Uterus (tissue), 4 donors: Measurements from ENCODE around the gene AGPAT3. TPM values are rescaled to one million over a fixed set of nuclear protein-coding genes. Genes with fewer than 3 reads are reported as not detected.

Source experiments
- DNase-seq, 2 donors: peaks; one replicate each; pipeline ENCODE4 v3.0.0-alpha.2; 2019 to 2020
- H3K27ac ChIP-seq, 2 donors: fragments of 200-600 bp; sonication (generic); 1 replicate in 1 of 2; 2 replicates in 1 of 2; pipeline ENCODE4 v1.5.1; 2016 to 2018
- H3K27me3 ChIP-seq, 2 donors: fragments of 200-600 bp; sonication (generic); one replicate each; pipeline ENCODE4 v1.5.1; 2018 to 2019; ENCODE audit warnings: control low read depth in 1 of 2
- H3K36me3 ChIP-seq, 2 donors: fragments of 200-600 bp; sonication (generic); one replicate each; pipeline ENCODE4 v1.5.1; 2019; ENCODE audit warnings: control low read depth in 1 of 2
- H3K4me1 ChIP-seq, 2 donors: fragments of 200-600 bp; sonication (generic); one replicate each; pipeline ENCODE4 v1.5.1; 2018 to 2019; ENCODE audit warnings: control low read depth in 1 of 2
- H3K4me3 ChIP-seq, 2 donors: fragments of 200-600 bp; sonication (generic); 1 replicate in 1 of 2; 2 replicates in 1 of 2; pipeline ENCODE4 v1.5.1; 2018 to 2019; ENCODE audit warnings: mild to moderate bottlenecking in 1 of 2
- H3K9me3 ChIP-seq, 2 donors: fragments of 200-600 bp; sonication (generic); one replicate each; pipeline ENCODE4 v1.5.1; 2019; ENCODE audit warnings: control low read depth in 1 of 2
- POLR2A ChIP-seq, 2 donors: fragments of 450-650 bp; IDR thresholded peaks; one replicate each; pipeline ENCODE4 v1.6.1; 2016; ENCODE audit warnings: antibody characterized with exemption in 2 of 2, mild to moderate bottlenecking in 1 of 2, moderate library complexity in 1 of 2
- intact Hi-C: fragments of 100-400 bp; cut with DNase I; formaldehyde crosslinking; loops from one replicate; pipeline ENCODE4 v1.15.1; 2023; ENCODE audit warnings: low total_unique reads
- total RNA-seq, 4 donors: library from RNA; depleted of rRNA in 3 of 4; stranded (reverse); fragments of >200 nt in 3 of 4; gene quantifications; one replicate each; pipeline versions ENCODE4 v1.1.0 to v1.2.4, GENCODE V29; 2014 to 2023
- TF ChIP-seq, protein P1 (sequence below), 4 experiments: fragments of 200-600 bp in 2 of 4; fragments of 450-650 bp in 2 of 4; sonication (generic) in 2 of 4; IDR thresholded peaks; one replicate each; pipeline ENCODE4 v1.5.1; 2016 to 2019; ENCODE audit warnings: antibody characterized with exemption in 4 of 4, mild to moderate bottlenecking in 2 of 4, moderate library complexity in 1 of 4
- donor health status: DM: yes; HTN: yes; CAD: no.

Gene AGPAT3
- total RNA-seq, 4 donors from 2014 or later = 6.8 to 43.4 (median 28.4) TPM

GRCh38 chr21:43902441-43902840, 37.4 kb downstream of the AGPAT3 start:
- Histone ChIP-seq H3K4me3 (no peak overlapping the region), H3K4me1 (no peaks in the 10 kb centered on the region), H3K27ac (no peak overlapping the region), H3K36me3 (no peaks in the 10 kb centered on the region), H3K9me3 (no peaks in the 10 kb centered on the region), H3K27me3 (no peaks in the 10 kb centered on the region)
- intact Hi-C loops = no loop called here
- DNase-seq = peak in 1 of 2 donors; percentile 38
- TF ChIP-seq, protein P1, sequence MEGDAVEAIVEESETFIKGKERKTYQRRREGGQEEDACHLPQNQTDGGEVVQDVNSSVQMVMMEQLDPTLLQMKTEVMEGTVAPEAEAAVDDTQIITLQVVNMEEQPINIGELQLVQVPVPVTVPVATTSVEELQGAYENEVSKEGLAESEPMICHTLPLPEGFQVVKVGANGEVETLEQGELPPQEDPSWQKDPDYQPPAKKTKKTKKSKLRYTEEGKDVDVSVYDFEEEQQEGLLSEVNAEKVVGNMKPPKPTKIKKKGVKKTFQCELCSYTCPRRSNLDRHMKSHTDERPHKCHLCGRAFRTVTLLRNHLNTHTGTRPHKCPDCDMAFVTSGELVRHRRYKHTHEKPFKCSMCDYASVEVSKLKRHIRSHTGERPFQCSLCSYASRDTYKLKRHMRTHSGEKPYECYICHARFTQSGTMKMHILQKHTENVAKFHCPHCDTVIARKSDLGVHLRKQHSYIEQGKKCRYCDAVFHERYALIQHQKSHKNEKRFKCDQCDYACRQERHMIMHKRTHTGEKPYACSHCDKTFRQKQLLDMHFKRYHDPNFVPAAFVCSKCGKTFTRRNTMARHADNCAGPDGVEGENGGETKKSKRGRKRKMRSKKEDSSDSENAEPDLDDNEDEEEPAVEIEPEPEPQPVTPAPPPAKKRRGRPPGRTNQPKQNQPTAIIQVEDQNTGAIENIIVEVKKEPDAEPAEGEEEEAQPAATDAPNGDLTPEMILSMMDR (IDR thresholded peaks at IDR 0.05) = no peak
- no peak for TF ChIP-seq POLR2A (IDR thresholded peaks at IDR 0.05)

DNA sequence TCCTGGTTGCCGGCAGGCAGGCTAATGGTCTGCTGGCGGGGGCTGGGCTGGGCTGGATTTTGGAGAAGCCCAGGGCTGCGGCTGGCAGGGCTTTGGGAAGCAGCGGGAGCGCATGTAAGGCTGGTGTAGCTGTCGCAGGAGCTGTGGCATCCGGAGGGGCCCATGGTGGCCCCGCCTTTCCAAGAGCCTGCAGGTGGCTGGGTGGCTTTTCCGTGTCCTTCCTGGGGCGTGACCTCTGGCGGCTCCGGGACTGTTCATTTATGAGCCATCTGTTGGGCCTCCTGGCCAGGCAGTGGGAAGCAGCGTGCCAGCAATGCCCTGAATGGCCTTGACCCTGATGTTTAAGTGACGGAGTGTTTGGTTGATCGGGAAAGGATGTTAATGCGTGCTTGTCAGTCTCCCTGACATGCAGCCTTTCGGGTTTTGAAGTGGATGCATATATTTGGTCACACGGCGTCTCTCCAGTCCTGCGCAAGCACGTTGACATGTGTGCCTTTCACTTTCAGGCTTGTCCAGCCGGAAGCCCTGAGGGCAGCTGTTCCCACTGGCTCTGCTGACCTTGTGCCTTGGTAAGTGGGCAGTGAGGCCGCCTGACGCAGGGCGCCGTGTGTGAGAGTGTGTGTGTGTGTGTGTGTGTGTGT, 38.5 kb downstream of the AGPAT3 start:
- Histone ChIP-seq H3K4me3 (no peak overlapping the region), H3K9me3 (no peaks in the 10 kb centered on the region), H3K27ac (no peak overlapping the region), H3K4me1 (no peaks in the 10 kb centered on the region), H3K36me3 (no peaks in the 10 kb centered on the region), H3K27me3 (no peaks in the 10 kb centered on the region)
- TF ChIP-seq, protein P1 (IDR thresholded peaks at IDR 0.05) = no peak
- TF ChIP-seq POLR2A (IDR thresholded peaks at IDR 0.05) = no peak
- no peak for DNase-seq
- intact Hi-C loops = no loop called here

DNA sequence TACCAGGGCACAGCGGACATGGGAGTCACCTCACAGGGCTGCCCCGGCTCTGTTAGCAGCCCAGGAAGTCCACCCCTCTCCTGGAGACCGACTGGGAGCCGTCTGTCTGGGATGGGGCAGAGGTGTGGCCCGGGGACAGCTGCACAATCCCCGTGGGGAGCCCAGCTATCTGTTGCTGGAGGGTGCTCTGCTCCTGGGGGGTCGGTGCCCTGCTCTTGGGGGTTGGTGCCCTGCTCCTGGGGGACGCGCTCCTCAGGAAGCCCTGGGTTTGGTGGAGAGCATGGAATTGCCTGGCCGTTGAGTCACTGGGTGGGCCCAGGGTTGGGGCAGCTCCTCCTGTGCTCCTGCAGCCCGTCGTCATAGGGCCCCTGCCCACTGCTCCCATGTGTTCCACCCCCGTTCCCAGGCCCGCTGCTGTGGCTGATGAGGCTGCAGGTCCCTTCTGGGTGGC, 39.3 kb downstream of the AGPAT3 start:
- H3K4me3 ChIP-seq = no peak overlapping the region
- no peak for DNase-seq
- no peaks in the 10 kb centered on the region for H3K4me1 ChIP-seq
- H3K27me3 ChIP-seq = no peaks in the 10 kb centered on the region
- intact Hi-C loops = no loop called here
- no peaks in the 10 kb centered on the region for H3K9me3 ChIP-seq
- H3K36me3 ChIP-seq = no peaks in the 10 kb centered on the region
- H3K27ac ChIP-seq = no peak overlapping the region
- TF ChIP-seq, protein P1 (IDR thresholded peaks at IDR 0.05) = no peak
- TF ChIP-seq POLR2A (IDR thresholded peaks at IDR 0.05) = no peak

DNA sequence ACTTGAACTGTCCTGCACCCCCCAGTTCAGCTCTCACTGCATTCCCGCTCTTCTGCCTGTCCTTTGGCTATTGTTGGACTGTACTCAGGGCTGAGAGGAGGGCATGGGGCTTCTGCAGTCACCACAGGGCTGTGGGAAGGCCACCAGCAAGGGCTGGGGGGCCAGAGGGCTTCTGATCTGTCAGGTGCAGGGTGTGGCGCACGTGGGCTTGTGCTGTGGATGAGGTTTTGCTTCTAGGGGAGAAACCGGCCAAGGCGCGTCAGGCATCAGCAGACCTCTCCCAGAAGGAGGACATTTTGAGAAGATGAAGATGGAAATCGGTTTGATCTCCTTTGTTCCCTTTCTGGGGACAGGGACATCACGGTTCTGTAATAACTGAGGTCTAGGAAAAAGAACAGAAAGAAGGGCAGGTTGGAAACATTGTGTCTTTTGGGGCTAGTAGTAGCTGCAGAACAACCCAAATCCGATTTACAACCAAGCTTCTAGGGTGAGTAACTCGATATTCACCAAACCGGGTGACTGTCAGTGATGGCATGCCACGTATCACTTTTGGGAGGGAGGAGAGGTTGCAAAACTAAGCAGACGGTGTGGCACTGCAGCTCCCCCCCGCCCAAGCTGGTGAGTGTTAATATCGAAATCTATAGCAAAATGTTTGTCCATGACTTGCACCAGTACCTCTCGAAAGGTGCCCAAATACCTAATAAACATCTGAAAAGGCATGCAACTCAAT, 40.9 kb downstream of the AGPAT3 start:
- intact Hi-C loops = no loop called here
- no peak for DNase-seq

More for the DNA sequence above, 40.9 kb downstream of the AGPAT3 start:
- Histone ChIP-seq H3K27ac (no peak overlapping the region), H3K4me1 (no peaks in the 10 kb centered on the region), H3K36me3 (no peaks in the 10 kb centered on the region), H3K27me3 (no peaks in the 10 kb centered on the region), H3K4me3 (no peak overlapping the region), H3K9me3 (no peaks in the 10 kb centered on the region)
- TF ChIP-seq POLR2A (IDR thresholded peaks at IDR 0.05) = no peak
- TF ChIP-seq, protein P1 (IDR thresholded peaks at IDR 0.05) = no peak
